Heart right ventricle (tissue), 16 donors: ENCODE data around the gene RAB3IL1. TPM values are rescaled to one million over a fixed set of nuclear protein-coding genes. Genes with fewer than 3 reads are reported as not detected.
"Not testable (repeated sequence)": the region's sequence is repeated elsewhere in the genome, so short reads cannot be mapped to it uniquely, and the experiment has no call there.

Experiments used
- ATAC-seq, 8 donors: fragments of 200-7000 bp; cut with Tn5 transposase; one replicate each; pipeline ENCODE4 v1.9.1; 2020; ENCODE audit warnings: mild to moderate bottlenecking in 8 of 8, moderate library complexity in 8 of 8, moderate number of reproducible peaks in 1 of 8
- DNase-seq, 2 donors: peaks; one replicate each; pipeline ENCODE4 v3.0.0-alpha.2; 2020
- H3K27ac ChIP-seq, 10 donors: fragments of 200-600 bp; sonication (generic) in 2 of 10; one replicate each; pipeline versions ENCODE4 v1.5.0 to v1.8.0; 2020 to 2022; ENCODE audit warnings: mild to moderate bottlenecking in 3 of 10
- H3K27me3 ChIP-seq, 7 donors: fragments of 200-600 bp; one replicate each; pipeline ENCODE4 v1.8.0; 2021 to 2022; ENCODE audit warnings: mild to moderate bottlenecking in 2 of 7
- H3K36me3 ChIP-seq, 9 donors: fragments of 200-600 bp; sonication (generic) in 1 of 9; one replicate each; pipeline versions ENCODE4 v1.5.0 to v1.8.0; 2020 to 2022; ENCODE audit warnings: mild to moderate bottlenecking in 2 of 9
- H3K4me1 ChIP-seq, 9 donors: fragments of 200-600 bp; sonication (generic) in 1 of 9; one replicate each; pipeline versions ENCODE4 v1.5.0 to v1.8.0; 2020 to 2022; ENCODE audit warnings: mild to moderate bottlenecking in 4 of 9
- H3K4me3 ChIP-seq, 10 donors: fragments of 200-600 bp; sonication (generic) in 2 of 10; one replicate each; pipeline versions ENCODE4 v1.5.0 to v1.8.0; 2020 to 2022; ENCODE audit warnings: mild to moderate bottlenecking in 7 of 10, moderate library complexity in 2 of 10
- H3K9me3 ChIP-seq, 11 donors: fragments of 200-600 bp in 10 of 11; sonication (generic) in 2 of 11; one replicate each; pipeline versions ENCODE4 v1.5.0 to v1.8.0; 2013 to 2022; ENCODE audit warnings: mild to moderate bottlenecking in 2 of 11, control low read depth in 1 of 11, moderate library complexity in 1 of 11
- WGBS, 2 donors: extraction: QIAGEN DNeasy Blood & Tissue Kit; methylation state at CpG; one replicate each; pipeline ENCODE4 v1.1.7; 2013; ENCODE audit warnings: inconsistent platforms in 1 of 2; 5-methylcytosine and 5-hydroxymethylcytosine counted together
- intact Hi-C, 10 donors: fragments of 100-400 bp; cut with DNase I; formaldehyde crosslinking; loops; one replicate each; pipeline versions ENCODE4 v1.11.1 to v1.14.2; 2022
- polyA plus RNA-seq, 2 donors: library from polyadenylated mRNA; stranded (reverse); fragments of 200-250 nt; gene quantifications; one replicate each; pipeline ENCODE4 v1.2.3, GENCODE V29; 2013
- total RNA-seq, 10 donors: library from RNA; stranded (reverse); fragmentation: NEBNext Ultra II Directional in 3 of 10; extraction: Animal tissue kit (Norgen Biotek cat#: 25700) in 3 of 10; gene quantifications; one replicate each; pipeline versions ENCODE4 v1.2.1 to v1.2.4, GENCODE V29; 2021 to 2023
- TF ChIP-seq, protein P1 (sequence below), 9 donors: fragments of 200-600 bp; sonication (generic) in 2 of 9; IDR thresholded peaks; one replicate each; pipeline versions ENCODE4 v1.5.0 to v1.8.0; 2021 to 2022; ENCODE audit warnings: antibody characterized with exemption in 9 of 9, mild to moderate bottlenecking in 5 of 9, moderate library complexity in 1 of 9
- donor health status: Arrhythmogenic right ventricular cardiomyopathy.
- donor health status: ischemic (EF 13 %, LVEDD 7.1; RV severe dilation, severe dysfunction).
- donor health status: healthy with polysubstance abuse.
- donor health status: DM: no; HTN: yes; CAD: no.
- donor health status: DM: no; HTN: no; CAD: no.
- donor health status: ischemic (EF 25% LVEDD 6.9; RV normal size, moderate dysfunction).
- donor health status: ischemic (EF 25% LVEDD 5.7; RV mildly dilated, moderate dysfunction).
- donor health status: healthy.
- donor health status: DM: yes; HTN: yes; CAD: no.
- donor health status: Ischemic cardiomyopathy.
- donor health status: ischemic (EF 35%, LVEDD 5.7; RV mildly dilated, moderate dysfunction).
- donor health status: nonischemic (EF 11% LVEDD 7.7; RV severe dilation, severe dysfunction).
- donor health status: DM: yes; HTN: yes; CAD: no.
- donor health status: PGD.
- donor health status: ischemic (EF 29% LVEDD 5.4; RV normal size, mild dysfunction).
- donor health status: nonischemic (EF 23%, LVEDD 6.1; RV moderate dilation, normal function).

Gene RAB3IL1
- total and polyA plus RNA-seq, 12 donors, result 3.7 to 11.1 (median 7.5) TPM

DNA sequence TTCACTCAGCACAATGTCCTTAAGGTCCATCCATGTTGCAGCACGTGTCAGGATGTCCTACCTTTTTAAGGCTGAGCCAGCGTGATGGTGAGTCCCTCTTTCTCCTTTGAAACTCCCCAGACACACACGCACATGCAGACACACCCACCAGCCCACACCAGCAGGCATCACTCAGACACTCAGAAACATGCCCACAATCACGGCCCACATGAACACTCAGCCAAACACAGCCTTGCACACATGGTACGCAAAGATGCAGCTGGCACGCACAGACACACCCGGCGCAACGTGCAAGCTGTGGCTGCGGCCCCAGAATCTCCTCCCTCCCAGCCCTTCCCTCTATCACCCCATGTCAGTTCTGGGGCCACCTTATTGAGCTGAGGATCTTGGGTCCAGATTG is 34.0 kb downstream of the RAB3IL1 start:
- TF ChIP-seq, protein P1, sequence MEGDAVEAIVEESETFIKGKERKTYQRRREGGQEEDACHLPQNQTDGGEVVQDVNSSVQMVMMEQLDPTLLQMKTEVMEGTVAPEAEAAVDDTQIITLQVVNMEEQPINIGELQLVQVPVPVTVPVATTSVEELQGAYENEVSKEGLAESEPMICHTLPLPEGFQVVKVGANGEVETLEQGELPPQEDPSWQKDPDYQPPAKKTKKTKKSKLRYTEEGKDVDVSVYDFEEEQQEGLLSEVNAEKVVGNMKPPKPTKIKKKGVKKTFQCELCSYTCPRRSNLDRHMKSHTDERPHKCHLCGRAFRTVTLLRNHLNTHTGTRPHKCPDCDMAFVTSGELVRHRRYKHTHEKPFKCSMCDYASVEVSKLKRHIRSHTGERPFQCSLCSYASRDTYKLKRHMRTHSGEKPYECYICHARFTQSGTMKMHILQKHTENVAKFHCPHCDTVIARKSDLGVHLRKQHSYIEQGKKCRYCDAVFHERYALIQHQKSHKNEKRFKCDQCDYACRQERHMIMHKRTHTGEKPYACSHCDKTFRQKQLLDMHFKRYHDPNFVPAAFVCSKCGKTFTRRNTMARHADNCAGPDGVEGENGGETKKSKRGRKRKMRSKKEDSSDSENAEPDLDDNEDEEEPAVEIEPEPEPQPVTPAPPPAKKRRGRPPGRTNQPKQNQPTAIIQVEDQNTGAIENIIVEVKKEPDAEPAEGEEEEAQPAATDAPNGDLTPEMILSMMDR (IDR thresholded peaks at IDR 0.05), result no peak
- no peaks in the 10 kb centered on the region for H3K27me3 ChIP-seq
- H3K9me3 ChIP-seq, result no peaks in the 10 kb centered on the region
- peaks cover 12 to 89% (median 70%) of the 10 kb centered on the region in 9 donors for H3K4me1 ChIP-seq
- DNase-seq (no peak), ATAC-seq (no peak)
- intact Hi-C loops, result no loop called here
- H3K36me3 ChIP-seq, result peaks cover 0 to 23% (median 10%) of the 10 kb centered on the region in 9 donors
- WGBS, 2 donors, result 89% methylated on average over 10 of the region's 10 CpGs
- H3K4me3 ChIP-seq, result no peak overlapping the region
- H3K27ac ChIP-seq, result peak overlapping the region in 2 of 10 donors; percentile 37 to 51

DNA sequence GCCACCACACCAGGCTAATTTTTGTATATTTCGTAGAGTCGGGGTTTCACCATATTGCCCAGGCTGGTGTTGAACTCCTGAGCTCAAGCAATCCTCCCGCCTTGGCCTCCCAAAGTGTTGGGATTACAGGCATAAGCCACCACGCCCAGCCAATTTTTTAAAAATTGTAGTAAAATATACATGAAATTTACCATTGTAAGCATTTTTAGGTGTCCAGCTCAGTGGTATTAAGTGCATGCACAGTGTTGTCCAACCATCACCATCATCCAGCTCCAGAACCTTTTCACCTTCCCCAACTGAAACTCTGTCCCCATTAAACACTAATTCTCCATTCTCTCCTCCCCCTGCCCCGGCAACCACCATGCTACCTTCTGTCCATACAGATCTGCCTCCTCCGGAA is 34.5 kb downstream of the RAB3IL1 start:
- Histone ChIP-seq H3K27me3 (no peaks in the 10 kb centered on the region), H3K27ac (peak overlapping the region in 2 of 10 donors; percentile 51 to 77), H3K9me3 (no peaks in the 10 kb centered on the region), H3K4me1 (peaks cover 9 to 85% (median 67%) of the 10 kb centered on the region in 9 donors), H3K4me3 (no peak overlapping the region), H3K36me3 (peaks cover 0 to 27% (median 15%) of the 10 kb centered on the region in 9 donors)
- 80 to 82% methylated on average over 6 of the region's 6 CpGs for WGBS, 2 donors
- TF ChIP-seq, protein P1 (IDR thresholded peaks at IDR 0.05), result no peak
- DNase-seq, result no peak
- intact Hi-C loops, result no loop called here
- no peak for ATAC-seq

DNA sequence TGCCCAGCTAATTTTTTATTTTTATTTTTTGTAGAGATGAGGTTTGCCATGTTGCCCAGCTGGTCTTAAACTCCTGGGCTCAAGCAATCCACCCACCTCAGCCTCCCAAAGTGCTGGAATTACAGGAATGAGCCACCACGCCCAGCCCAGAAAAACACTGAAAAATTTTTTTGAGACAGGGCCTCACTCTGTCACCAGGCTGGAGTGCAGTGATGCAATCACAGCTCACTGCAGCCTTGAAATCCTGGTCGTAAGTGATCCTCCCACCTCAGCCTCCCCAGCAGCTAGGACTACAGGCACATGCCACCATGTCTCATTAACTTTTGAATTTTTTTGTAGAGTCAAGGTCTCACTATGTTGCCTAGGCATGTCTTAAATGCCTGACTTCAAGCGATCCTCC is 35.1 kb downstream of the RAB3IL1 start:
- peaks cover 0 to 34% (median 15%) of the 10 kb centered on the region in 9 donors for H3K36me3 ChIP-seq
- peaks cover 5 to 79% (median 61%) of the 10 kb centered on the region in 9 donors for H3K4me1 ChIP-seq
- ATAC-seq, DNase-seq, H3K9me3 ChIP-seq, intact Hi-C loops, H3K4me3 ChIP-seq, H3K27me3 ChIP-seq: not testable (repeated sequence)
- WGBS, 2 donors, result 96% methylated on average over 3 of the region's 3 CpGs
- peak overlapping the region in 8 of 10 donors; percentile 57 to 81 (median 72) for H3K27ac ChIP-seq

DNA sequence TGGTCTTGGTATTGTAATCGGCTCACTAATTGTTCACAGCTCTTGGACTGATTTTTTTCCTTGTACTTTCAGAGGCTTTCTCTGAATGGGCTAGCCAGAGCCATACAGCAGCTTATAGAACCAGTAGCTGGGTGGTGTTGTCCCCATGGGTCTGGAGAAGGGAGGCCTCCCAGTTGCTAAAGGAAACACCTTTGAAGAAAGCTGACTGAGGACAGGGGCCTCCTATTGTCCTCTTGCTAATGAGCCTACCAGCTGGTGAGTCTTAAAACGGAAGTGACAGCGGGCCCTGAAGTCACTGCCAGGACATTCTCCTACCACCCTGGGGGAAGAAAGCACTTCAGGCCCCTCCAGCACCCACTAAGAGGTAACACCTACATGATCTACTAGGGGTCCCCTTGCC is 36.0 kb downstream of the RAB3IL1 start:
- TF ChIP-seq, protein P1 (IDR thresholded peaks at IDR 0.05), result no peak
- 64 to 66% methylated on average over 3 of the region's 3 CpGs for WGBS, 2 donors
- no peaks in the 10 kb centered on the region for H3K27me3 ChIP-seq
- H3K4me1 ChIP-seq, result peaks cover 0 to 70% (median 53%) of the 10 kb centered on the region in 9 donors
- DNase-seq, result peak in 1 of 2 donors; percentile 42
- H3K36me3 ChIP-seq, result peaks cover 0 to 42% (median 15%) of the 10 kb centered on the region in 9 donors
- no peaks in the 10 kb centered on the region for H3K9me3 ChIP-seq
- ATAC-seq, result peak; percentile 35 to 86 (median 75)
- H3K4me3 ChIP-seq, result no peak overlapping the region
- intact Hi-C loops, result no loop called here
- peak overlapping the region in 9 of 10 donors; percentile 51 to 81 (median 70) for H3K27ac ChIP-seq

DNA sequence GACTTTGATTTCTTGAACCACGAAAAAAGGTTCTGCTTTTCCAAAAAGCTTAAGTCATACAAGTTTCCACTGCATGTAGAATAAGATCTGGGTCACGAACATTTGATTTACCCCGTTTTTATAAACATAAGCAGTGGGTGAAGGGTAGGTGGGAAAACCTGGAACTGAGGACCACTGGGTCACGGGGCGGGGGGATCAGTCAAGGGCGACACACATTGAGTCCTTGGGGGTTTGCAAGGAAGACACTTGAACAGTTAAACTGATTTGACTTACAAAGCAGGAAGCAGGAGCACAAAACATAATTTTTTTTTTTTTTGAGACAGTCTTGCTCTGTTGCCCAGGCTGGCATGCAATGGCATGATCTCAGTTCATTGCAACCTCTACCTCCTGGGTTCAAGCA is 36.9 kb downstream of the RAB3IL1 start:
- 77 to 82% methylated on average over 6 of the region's 6 CpGs for WGBS, 2 donors
- intact Hi-C loops, result no loop called here

More for the DNA sequence above, 36.9 kb downstream of the RAB3IL1 start:
- DNase-seq, result no peak
- peaks cover 0 to 64% (median 47%) of the 10 kb centered on the region in 9 donors for H3K4me1 ChIP-seq
- H3K27me3 ChIP-seq, result no peaks in the 10 kb centered on the region
- no peak overlapping the region for H3K4me3 ChIP-seq
- peak overlapping the region in 6 of 10 donors; percentile 43 to 77 (median 62) for H3K27ac ChIP-seq
- H3K9me3 ChIP-seq, result no peaks in the 10 kb centered on the region
- TF ChIP-seq, protein P1 (IDR thresholded peaks at IDR 0.05), result no peak
- no peak for ATAC-seq
- H3K36me3 ChIP-seq, result peaks cover 0 to 52% (median 18%) of the 10 kb centered on the region in 9 donors
